Lower leg skin (tissue), 3 donors: ENCODE results near the gene SMARCB1.

Source experiments
- CTCF ChIP-seq, 3 donors: fragments of 450-650 bp; IDR thresholded peaks; one replicate each; pipeline ENCODE4 v1.5.1; 2016; ENCODE audit warnings: antibody characterized with exemption in 3 of 3, mild to moderate bottlenecking in 3 of 3, moderate library complexity in 2 of 3
- POLR2A ChIP-seq, 2 donors: fragments of 450-650 bp; IDR thresholded peaks; one replicate each; pipeline ENCODE4 v1.6.1; 2016 to 2017; ENCODE audit warnings: antibody characterized with exemption in 2 of 2, mild to moderate bottlenecking in 1 of 2, moderate library complexity in 1 of 2

- no peak for TF ChIP-seq CTCF (IDR thresholded peaks at IDR 0.05)
- TF ChIP-seq POLR2A (IDR thresholded peaks at IDR 0.05): no peak
These were observed 72.4 kb downstream of the SMARCB1 start for GRCh38 chr22:23859201-23859600.
